Right lung (tissue), 5 donors: ENCODE data around the gene PCSK1N. TPM values are rescaled to one million over a fixed set of nuclear protein-coding genes. Genes with fewer than 3 reads are reported as not detected.

Experiments used
- DNase-seq, 2 donors: peaks; one replicate each; pipeline ENCODE4 v3.0.0-alpha.2; 2013
- polyA plus RNA-seq, 5 donors: library from polyadenylated mRNA; unstranded; fragments of 120-200 nt; gene quantifications; one replicate each; pipeline versions ENCODE4 v1.2.1 to v1.2.3, GENCODE V29; 2013; ENCODE audit warnings: inconsistent platforms in 1 of 5, low replicate concordance in 1 of 5; ENCODE audit not compliant: insufficient read length in 5 of 5, insufficient read depth in 1 of 5

PCSK1N gene
- polyA plus RNA-seq, 5 donors = 2.0 to 5.6 (median 3.5) TPM

DNA sequence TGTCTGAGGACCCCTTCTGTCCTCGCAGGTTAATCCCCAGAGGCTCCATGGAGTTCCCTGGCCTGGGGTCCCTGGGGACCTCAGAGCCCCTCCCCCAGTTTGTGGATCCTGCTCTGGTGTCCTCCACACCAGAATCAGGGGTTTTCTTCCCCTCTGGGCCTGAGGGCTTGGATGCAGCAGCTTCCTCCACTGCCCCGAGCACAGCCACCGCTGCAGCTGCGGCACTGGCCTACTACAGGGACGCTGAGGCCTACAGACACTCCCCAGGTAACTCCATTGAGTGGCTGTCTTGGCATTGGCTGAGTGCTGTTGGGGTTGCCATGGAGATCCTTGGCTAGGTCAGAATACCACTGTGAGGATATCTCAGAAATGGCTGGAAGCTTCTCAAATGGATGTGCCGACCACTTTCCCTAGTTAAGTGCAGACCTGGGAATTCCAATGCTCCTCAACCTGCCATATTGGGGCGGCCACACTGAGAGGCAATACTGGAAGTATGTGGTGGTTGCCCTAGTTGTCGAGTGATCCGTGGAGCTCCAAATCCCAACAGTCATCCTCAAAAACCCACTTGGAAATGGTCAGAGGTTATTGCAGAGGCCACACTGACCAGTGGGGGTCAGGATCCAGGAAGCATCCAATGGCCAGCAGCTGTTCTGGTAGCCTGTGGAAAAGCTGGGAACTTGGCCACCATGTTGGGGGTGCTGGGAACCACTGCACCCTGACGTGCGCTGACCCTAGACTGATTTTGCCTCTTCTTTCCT, 44.2 kb downstream of the PCSK1N start:
- DNase-seq = no peak

DNA sequence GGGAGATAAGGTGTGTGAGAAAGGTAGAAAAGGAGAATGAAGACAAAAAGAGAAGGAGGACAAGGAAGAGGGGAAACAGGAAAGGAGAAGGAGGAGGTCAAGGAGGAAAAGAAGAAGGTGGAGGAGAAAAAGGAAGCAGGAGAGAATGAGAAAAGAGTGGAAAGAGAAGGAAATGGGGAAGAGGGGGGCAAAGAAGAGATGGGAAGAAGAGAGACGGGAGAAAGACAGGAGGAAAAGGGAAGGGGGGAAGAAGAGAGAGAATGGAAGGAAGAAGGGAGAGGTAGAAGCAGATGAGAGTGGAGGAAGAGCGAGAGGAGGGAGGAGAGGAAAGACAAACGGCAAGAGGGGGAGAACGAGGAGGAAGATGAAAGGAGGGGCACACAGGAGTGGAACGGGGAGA, 44.9 kb downstream of the PCSK1N start:
- DNase-seq = no peak

DNA sequence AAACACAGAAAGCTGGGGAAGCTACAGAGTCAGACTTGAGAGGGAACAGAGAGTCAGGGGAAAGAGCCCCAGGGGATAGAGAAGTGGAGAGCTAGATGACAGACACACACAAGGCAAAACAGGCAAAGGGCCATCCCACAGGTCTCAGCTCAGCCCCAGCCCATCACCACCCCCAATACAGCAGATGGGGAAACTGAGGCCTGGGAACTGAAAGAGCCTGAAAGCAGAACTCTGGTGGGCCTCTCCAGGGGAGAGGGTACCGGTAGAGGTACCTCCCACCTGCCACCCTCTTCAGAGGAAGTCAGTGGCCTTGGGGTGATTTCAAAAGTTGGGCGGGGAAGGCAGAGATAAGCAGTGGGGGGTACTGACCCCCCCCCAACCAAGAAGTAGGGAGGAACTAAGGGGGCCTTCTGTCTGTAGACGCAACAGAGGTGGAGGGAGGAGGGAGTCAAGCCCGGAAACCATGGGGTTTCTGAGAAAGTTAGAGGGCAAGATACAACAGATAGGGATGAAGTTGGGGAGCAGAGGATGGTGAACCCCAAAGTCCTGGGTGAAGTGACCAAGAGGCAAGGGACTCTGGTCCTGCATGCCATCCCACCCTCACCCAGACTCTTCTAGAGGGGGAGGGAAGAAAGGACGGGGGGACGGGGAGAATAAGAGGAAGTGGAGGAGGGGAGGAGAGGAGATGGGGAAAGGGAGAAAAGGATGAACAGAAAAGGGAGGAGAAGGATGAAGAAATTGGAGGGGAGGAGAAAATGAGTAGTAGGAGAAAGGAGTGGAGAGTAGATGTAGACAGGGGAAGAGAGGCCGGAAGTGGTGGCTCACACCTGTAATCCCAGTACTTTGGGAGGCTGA, 45.8 kb downstream of the PCSK1N start:
- no peak for DNase-seq

DNA sequence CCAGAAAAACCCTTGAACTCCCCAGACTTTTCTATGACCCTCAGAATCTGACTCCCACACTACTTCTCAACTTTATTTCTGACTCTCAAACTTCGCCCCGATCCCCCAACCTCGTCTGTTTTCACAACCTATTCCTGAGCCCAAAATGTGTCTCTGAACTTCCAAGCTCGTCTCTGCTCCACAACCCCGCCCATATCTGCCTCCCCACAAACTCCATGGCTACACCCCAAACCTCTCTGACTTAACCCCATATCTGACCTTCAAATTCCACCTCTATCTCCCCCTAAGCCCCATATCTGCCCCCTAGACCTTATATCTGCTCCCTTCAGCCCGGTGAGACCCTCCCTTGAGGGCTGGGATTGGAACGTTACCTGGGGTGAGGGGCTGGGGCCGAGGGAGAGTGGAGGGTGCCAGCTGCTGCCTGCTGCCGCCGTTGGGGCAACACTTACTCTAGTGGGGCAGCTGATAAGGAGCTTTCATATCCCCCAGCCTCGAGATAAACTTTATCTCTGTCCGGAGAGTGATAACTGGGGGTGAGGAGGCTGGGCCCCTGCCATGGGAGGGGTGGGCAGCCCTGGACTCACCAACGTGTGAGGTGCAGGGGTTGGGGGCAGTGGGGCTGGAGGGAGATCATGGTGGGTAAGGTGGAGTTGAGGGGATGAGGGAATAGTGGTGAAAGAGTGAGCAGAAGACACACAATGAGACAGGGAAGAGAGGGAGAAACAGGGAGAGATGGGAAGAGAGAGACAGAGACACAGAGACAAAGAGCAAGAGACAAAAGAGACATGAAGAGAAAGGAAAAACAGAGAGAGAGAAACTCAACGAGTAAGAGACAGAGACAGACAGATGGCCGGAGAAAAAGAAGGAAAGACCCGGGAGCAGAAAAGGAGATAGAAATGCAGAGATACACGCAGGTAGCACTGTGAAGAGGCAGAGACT, 47.6 kb downstream of the PCSK1N start:
- no peak for DNase-seq

DNA sequence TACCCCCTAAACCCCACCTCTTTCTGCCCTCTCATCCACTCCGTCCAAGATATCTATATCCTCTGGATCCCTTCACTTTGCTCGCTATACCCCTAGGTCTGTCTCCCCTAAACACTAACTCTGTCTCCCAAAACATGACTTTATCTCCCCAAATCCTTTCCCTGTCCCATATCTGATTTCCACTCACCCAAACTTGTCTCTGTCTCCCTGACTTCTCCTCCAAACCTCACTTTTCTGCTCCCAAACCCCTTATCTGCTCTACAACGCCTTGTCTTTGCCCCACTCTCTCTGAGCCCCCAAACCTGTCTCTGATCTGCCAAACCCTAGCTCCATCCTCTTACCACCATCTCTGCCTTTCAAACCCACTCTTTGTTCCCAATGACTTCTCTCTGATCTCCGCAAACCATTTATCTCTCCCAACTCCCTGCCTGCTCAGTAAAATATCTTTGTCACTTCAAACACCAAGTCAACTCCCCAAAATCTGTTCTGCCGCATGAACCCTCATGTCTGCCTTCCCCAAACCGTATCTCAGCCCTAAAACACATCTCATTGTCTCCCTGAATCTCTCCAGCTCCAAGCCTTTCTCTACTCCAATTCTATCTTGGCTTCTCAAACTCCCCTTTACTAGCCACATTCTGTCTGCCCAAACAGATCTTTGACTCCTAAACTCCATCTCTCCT, 48.4 kb downstream of the PCSK1N start:
- DNase-seq = no peak

DNA sequence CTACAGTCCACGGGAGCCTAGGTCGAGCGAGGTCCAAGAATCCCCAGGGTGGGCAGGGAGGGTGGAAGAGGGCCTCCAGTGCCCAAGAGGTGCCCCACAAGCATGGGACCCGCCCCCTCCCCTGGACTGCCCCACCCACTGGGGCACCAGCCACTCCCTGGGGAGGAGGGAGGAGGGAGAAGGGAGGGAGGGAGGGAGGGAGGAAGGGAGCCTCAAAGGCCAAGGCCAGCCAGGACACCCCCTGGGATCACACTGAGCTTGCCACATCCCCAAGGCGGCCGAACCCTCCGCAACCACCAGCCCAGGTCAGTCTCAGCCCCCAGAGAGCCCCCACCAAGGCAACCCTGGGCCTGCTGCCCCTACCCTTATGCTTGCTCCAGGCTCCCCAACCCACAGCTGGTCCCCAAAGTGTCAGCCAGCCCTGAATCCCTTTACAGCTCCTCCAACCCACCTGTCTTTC, 49.0 kb downstream of the PCSK1N start, which contains the start of gene GATA1:
Gene GATA1 (plus strand): TSS at position 250 of the 460 bp plus-strand sequence. CDS start 4,520 bp downstream, outside the sequence.
- no peak for DNase-seq

DNA sequence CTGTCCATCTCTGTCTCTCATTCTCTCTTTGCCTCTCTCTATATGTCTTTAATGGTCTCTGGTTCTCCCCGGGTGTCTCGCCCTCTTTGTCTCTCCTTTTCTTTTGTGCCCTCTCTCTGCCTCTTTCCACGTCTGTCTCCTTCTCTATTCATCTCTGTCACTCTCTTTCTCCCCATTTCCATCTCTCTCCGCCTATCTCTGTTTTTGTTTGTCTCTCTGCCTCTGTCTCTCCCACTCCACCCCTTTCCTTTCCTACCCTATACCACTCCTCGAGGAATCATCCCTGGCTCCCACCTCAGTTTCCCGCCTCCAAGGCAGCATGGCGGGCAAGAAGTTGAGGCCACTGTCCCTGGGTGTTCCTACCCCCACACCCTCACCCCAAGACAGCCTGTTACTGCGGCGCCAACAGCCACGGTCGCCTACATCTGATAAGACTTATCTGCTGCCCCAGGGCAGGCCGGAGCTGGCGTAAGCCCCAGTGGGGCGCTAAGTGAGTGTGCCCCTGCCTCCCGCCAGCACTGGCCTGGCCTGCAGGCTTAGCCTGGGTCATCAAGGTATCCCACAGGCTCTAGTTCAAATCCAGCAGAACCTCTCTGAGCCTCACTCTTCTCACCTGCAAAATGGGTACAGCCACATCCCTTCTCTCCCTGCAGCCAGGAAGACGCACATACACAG, 49.7 kb downstream of the PCSK1N start:
- no peak for DNase-seq

DNA sequence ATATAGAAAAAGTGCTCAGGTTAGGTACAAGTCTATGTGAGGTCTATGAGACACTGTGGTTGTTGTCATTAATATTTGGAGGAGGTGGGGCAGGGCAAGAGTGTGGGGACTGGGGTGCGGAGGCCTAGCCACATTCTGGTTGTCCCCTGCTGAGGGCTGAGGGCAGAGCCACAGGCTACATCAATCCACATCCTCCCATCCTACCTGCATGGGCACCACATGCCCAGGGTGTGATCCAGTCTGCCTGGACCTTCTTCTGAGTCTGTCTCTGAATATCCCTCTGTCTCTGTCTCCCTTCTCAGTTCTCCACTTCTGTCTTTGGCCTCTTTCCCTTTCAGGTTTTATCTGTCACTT, 50.2 kb downstream of the PCSK1N start:
- no peak for DNase-seq

DNA sequence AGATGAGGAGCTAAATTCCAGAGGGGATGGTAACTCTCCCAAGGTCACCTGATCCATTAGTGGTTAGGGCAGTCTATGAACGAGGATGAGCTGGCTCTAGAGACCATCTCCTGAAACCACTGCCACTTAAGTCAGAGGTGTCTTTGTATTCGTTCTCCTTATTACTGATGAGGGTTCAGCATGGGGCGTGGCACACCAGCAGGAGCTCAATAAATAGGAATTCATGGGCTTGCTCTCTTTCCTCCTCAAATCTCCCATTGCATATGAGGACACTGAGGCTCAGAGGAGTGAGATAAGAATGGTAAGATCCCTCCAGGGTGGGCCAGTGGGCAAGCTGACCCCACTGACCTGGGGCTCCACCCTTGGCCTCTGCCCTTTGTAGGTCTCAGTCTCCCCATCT, 50.7 kb downstream of the PCSK1N start:
- DNase-seq = no peak

DNA sequence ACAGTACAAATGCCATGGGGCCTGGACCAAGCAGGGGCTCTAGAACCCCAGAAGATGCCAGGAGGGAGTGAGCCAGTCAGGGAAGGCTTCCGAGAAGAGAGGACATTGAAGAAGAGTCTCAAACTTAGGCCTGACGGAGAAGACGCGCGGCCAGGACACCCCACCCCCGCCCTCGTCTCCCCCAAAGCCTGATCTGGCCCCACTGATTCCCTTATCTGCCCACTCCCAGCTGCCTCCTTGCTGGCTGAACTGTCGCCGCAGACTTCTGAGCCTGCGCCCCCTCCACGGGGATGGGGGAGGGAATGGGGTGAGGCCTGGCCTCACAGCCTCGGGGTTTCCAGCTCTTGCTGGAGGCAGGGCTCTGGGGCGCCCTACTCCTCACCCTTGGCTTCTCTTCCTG, 52.6 kb downstream of the PCSK1N start:
- DNase-seq = no peak

DNA sequence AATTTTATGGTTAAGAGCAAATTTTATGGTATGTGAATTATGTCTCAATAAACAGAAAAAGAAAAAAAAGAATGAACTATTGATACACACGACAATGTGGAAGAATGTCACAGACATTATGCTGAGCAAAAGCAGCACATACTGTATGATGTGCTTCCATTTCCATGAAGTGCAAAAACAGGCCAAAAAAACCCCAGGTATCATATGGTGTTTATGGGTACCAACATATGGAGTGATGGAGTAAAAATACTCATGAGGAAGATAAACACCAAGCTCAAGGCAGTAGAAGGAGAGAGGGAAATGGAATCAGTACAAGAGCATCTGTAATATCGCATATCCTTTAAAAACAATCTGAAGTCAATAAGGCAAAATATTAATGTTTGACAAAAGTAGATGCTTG, 53.2 kb downstream of the PCSK1N start:
- no peak for DNase-seq

DNA sequence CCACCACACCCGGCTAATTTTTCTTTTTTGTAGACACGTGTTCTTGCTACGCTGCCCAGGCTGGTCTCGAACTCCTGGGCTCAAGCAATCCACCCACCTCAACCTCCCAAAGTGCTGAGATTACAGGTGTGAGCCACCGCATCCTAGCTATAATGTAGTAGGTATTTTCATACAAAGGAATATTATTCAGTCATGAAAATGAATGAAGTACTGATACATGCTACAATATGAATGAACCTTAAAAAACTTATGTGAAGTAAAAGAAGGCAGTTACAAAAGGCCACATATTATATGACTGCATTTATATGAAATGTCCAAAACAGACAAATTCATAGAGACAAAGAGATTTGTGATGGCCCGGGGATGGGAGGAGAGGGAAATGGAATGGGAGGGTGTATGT, 53.7 kb downstream of the PCSK1N start:
- no peak for DNase-seq

Other genes starting within 250 kb of the PCSK1N start
- gene WDR13, start 238.1 kb downstream of the PCSK1N start, polyA plus RNA-seq = 100 to 1,000 TPM in 3 of 5 donors, 10 to 100 TPM in 2; 84.4 to 141 (median 104) TPM
- gene WAS, start 151.8 kb downstream of the PCSK1N start, polyA plus RNA-seq = 1 to 10 TPM; 3.7 to 4.7 (median 3.8) TPM
- 1 to 10 TPM; 5.4 to 6.7 (median 5.9) TPM for gene SUV39H1, start 138.9 kb downstream of the PCSK1N start, polyA plus RNA-seq
- gene GLOD5, start 73.9 kb downstream of the PCSK1N start, polyA plus RNA-seq = 1 to 10 TPM in 4 of 5 donors, under 1 TPM in 1; 0.85 to 1.9 (median 1.6) TPM
- gene GATA1, start 49.0 kb downstream of the PCSK1N start, polyA plus RNA-seq = 1 to 10 TPM in 2 of 5 donors, under 1 TPM in 3; 0.54 to 2.1 (median 0.89) TPM
- 100 to 1,000 TPM; 146 to 175 (median 168) TPM for gene HDAC6, start 33.5 kb downstream of the PCSK1N start, polyA plus RNA-seq
- gene ERAS, start 9.1 kb downstream of the PCSK1N start, polyA plus RNA-seq = under 1 TPM in 4 of 5 donors, not detected in 1; 0.14 to 0.30 (median 0.22) TPM
- 10 to 100 TPM; 25.3 to 46.0 (median 34.9) TPM for gene TIMM17B, start 62.2 kb upstream of the PCSK1N start, polyA plus RNA-seq
- 10 to 100 TPM; 69.9 to 96.9 (median 77.4) TPM for gene PQBP1, start 62.3 kb upstream of the PCSK1N start, polyA plus RNA-seq
- gene SLC35A2, start 76.0 kb upstream of the PCSK1N start, polyA plus RNA-seq = 10 to 100 TPM; 19.7 to 30.4 (median 23.2) TPM
- gene PIM2, start 83.4 kb upstream of the PCSK1N start, polyA plus RNA-seq = 1 to 10 TPM; 5.4 to 8.4 (median 6.7) TPM
- 10 to 100 TPM; 46.3 to 59.4 (median 55.7) TPM for gene OTUD5, start 122.0 kb upstream of the PCSK1N start, polyA plus RNA-seq
- 1 to 10 TPM; 3.5 to 4.3 (median 4.0) TPM for gene KCND1, start 136.2 kb upstream of the PCSK1N start, polyA plus RNA-seq
- 10 to 100 TPM; 49.1 to 64.6 (median 56.9) TPM for gene GRIPAP1, start 166.7 kb upstream of the PCSK1N start, polyA plus RNA-seq
- 10 to 100 TPM; 33.3 to 46.8 (median 42.2) TPM for gene TFE3, start 207.7 kb upstream of the PCSK1N start, polyA plus RNA-seq
- gene CCDC120, start 223.4 kb upstream of the PCSK1N start, polyA plus RNA-seq = 10 to 100 TPM; 11.4 to 19.0 (median 16.9) TPM
- gene PRAF2, start 238.4 kb upstream of the PCSK1N start, polyA plus RNA-seq = 10 to 100 TPM; 28.8 to 40.9 (median 35.7) TPM
- gene WDR45, start 244.3 kb upstream of the PCSK1N start, polyA plus RNA-seq = 10 to 100 TPM; 40.9 to 61.7 (median 48.2) TPM